ENCODE results near the gene LRRC8D.

Gene LRRC8D

GRCh38 chr1:89807983-89808382 lies 12.8 kb upstream of the LRRC8D start:
- no peak for DNase-seq

DNA sequence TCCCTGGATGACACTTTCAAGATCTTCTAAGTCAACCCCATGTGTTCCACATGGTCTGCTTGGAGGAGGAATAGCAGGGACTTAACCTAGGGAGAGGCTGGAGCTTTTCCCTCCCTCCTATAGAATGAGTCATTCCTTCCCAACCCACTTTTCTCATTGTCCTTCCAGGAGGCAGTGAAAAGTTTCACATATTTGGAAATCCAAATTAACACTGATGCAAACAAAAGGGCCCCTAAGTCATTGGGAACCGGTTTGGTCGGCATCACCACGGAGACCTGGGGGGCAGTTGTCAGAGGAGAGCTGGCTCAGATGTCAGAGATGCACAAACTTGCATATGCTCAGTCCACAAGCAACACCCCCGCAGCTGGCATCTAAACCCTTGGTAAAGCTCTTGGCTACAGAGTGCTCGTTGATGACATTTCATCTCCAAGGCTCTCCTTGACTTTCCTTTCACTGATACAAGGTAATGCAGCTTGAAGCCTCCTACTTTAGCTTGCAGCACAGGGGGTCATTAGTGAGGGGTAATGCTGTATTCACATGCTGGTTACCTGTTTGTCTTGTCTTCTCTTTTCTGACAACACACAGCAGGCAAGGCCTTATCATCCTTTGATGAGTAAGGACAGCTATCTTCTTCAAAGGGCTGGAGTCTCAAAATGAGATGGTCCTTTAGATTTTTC lies 12.3 kb upstream of the LRRC8D start:
- no peak for DNase-seq

DNA sequence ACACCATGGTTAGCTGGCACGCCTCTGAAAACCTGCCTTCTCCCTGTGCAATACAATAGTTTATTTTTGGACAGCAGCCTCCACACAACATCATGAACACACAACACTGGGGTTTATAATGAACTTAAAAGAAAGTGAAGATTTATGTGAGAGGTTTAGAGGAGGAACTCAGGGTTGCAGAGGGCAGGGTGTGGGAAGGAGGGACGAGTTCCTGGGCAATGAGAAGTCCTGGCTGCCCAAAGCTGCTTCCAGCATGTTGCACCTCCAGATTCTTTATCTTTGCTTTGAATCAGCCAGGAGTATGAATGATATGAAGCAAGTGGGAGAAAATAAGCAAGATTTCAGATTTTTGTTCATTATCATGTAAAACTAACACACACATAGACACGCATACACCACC lies 11.3 kb upstream of the LRRC8D start:
- DNase-seq = no peak

DNA sequence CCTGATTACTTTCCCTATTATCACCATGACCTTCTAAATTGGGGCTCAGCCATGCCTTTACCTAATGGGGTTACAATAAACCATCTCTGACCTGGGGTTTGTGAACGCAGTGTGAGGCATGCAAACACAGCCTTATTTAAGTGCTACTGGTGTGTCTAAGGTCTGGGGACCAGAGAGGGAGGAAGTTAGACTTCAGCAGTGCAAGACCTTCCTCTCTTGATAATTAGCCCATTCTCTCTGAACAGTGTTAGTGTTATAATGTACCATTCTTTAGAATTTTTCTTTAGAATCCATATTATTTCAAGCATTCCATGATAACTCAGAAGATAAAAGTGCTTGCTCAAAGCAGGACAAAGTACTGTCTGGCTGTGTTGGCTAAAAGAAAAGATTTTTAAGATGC lies 10.5 kb upstream of the LRRC8D start:
- no peak for DNase-seq

- DNase-seq = no peak
Observed at GRCh38 chr1:89810880-89811279, 10.0 kb upstream of the LRRC8D start.

GRCh38 chr1:89812992-89813391 lies 7.8 kb upstream of the LRRC8D start:
- no peak for DNase-seq

DNA sequence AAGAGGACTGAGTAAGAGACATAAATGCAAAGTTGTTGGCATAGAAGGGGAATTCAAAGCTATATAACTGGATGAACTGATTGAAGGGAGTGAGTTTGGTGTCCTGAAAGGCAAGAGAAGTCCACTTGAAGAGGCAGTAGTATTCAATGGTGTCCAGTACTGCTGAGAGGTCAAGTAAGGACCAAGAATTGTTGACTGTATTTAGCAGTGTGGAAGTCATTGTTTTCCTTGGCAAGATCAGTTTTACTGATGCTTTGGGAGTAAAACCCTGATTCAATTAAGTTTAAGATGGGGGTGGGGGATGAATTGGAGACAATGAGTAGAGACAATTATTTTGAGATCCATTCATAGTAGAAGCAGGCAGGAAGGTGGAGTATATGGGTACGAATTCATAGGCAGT lies 5.8 kb upstream of the LRRC8D start:
- DNase-seq = no peak

- no peak for DNase-seq
Observed at GRCh38 chr1:89815611-89816010, 5.2 kb upstream of the LRRC8D start.

GRCh38 chr1:89816366-89816765 lies 4.5 kb upstream of the LRRC8D start:
- no peak for DNase-seq

GRCh38 chr1:89821322-89822108 lies 683 bp downstream of the LRRC8D start:
- peak; percentile 61 for DNase-seq

DNA sequence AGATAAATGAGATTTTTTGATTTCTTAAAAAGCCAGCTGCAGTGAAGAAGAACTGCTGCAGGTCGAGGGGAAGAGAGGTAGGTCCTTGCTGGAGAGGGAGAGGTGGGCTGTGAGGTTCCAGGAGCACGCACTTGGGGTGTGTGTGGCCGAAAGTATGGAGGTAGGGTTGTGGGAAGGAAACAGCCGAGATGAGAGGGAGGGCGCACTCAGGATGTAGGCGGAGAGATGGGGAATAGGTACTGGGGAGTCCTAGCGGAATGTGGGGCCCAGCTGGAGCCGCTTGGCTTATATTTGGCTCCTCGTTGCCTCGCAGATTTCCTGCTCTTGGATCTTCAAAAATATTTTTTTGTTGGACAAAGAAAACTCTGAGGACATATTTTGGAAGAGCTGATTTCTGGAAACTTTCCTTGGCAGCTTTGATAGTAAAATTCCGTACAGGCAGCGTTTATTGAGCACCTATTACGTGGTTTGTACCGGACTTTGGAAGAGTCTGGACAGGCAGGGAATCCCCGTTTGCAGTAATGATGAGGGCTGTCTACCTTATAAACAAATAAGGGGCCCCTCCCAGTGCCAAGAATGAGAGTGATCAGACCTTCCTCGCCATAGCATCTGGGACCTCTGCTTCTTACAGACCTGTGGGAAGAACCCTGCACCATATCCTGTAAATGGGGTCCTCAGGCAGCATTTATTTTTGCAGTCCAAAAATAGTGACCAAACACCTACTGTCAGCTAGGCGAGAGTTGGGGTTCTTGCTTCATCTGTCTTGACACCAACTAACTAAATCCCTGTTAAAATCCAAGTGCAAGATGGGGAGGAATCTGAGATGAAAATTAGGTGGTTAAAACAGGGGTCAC lies 1.5 kb downstream of the LRRC8D start:
- DNase-seq = no peak

- no peak for DNase-seq
Observed at GRCh38 chr1:89822999-89823628, 2.3 kb downstream of the LRRC8D start.

DNA sequence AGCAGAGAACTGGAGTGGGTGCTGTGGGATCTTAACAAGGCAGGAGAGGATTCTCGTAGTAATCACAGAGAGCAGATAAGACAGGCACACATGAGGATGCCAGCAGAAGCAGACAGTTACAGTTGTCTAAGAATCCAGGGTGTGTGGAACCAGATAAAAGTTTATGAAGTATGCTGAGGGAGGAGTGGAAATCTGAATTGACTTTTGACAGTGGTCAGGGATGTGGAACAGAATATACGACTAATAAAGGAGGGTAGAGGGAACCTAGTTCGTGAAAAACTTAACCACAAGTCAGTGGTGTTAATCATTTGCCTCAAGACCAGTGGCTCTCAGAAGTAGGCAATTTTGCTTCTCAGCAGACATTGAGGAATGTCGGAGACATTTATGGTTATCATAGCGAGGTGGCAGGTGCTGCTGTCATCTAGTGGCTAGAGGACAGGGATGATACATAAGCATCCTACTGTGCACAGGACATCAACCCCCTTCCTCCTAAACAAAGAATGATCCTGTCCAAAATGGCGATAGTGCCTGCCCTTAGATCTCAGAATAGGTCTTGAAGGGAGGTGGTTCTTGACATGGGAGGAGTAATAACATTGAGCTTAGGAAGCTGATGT lies 3.0 kb downstream of the LRRC8D start:
- DNase-seq = no peak

- DNase-seq = no peak
Observed at GRCh38 chr1:89826594-89826993, 5.8 kb downstream of the LRRC8D start.

GRCh38 chr1:89827330-89827729 lies 6.5 kb downstream of the LRRC8D start:
- no peak for DNase-seq

DNA sequence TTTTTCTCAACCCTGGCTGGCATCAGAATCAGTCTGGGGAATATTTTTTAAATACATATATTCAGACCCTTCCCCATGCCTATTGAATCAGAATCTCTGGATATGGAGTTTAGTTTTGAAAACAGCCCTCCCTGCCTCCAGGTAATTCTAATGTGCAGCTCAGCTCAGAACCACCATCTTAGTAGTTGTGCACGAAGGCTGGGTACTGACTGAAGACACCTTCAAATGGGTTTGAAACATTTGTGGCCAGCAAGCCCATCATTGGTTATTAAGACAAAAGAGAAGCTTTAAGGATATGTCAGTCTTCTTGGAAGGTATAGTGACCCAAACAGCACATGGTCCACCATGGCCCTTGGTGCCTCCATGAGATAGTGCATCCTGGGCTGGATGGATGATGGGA lies 7.1 kb downstream of the LRRC8D start:
- DNase-seq = no peak

DNA sequence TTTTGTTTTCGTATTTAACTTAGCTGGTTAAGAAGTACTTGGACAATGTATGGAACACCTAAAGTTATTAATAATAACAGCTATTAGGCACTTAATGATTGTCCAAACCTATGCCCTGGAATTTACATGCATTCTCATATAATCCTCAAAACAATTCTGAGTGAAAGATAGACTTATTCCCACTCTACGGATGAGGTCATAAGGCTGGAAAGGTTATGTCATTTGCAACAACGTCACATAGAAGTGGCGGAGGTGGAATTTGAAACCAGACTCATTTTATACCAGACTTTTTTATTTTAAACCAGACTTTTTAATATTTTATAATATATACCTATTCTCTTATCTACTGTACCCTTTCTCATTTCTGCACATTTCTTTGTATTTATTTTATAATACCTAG lies 8.4 kb downstream of the LRRC8D start:
- no peak for DNase-seq

GRCh38 chr1:89831462-89832120 lies 10.8 kb downstream of the LRRC8D start:
- no peak for DNase-seq

GRCh38 chr1:89832496-89833127 lies 11.8 kb downstream of the LRRC8D start:
- DNase-seq = no peak

- no peak for DNase-seq
Observed at GRCh38 chr1:89833183-89834082, 12.6 kb downstream of the LRRC8D start.

Measured in activated CD4-positive, CD25-positive, alpha-beta regulatory T cell treated with anti-CD3 and anti-CD28 coated beads, Interleukin-2, amount 50 U/mL, for 72 hours (primary cell).